ENCODE measurements around the gene UNC5C. TPM values are rescaled to one million over a fixed set of nuclear protein-coding genes. Genes with fewer than 3 reads are reported as not detected.

The UNC5C gene
- total RNA-seq, 1 experiment from 2014 or later = 0.50 TPM

DNA sequence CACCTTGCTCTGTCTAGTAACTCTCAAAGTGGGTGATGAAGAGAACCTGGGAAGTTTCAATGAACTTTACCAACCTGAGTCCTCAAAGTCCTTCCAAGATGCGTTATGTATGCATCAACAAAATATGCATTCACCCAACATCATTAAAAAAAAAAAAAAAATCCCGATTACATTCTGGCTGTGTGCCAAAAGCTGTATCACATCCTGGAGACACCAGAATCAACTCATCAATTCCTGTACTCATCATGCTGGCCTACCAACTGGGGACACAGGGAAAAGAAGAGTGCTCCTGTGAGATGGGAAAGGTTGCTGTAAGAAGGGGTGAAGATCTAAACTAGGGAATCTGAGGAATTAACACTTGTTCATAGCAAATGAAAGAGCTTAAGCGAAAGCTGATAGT is 16.5 kb downstream of the UNC5C start:
- DNase-seq (ENCODE audit: low read depth, low spot score) = no peak
- in situ Hi-C loops (cut with HindIII; ENCODE audit: low pct_unique_long_range_greater_than_20kb, low sequenced_read_pairs) = no loop called here

- DNase-seq (ENCODE audit: low read depth, low spot score) = no peak
- in situ Hi-C loops (cut with HindIII; ENCODE audit: low pct_unique_long_range_greater_than_20kb, low sequenced_read_pairs) = no loop called here
Measured at GRCh38 chr4:95531141-95531540, 17.6 kb downstream of the UNC5C start.

- in situ Hi-C loops (cut with HindIII; ENCODE audit: low pct_unique_long_range_greater_than_20kb, low sequenced_read_pairs) = no loop called here
- DNase-seq (ENCODE audit: low read depth, low spot score) = no peak
Measured at GRCh38 chr4:95529946-95530345, 18.8 kb downstream of the UNC5C start.

DNA sequence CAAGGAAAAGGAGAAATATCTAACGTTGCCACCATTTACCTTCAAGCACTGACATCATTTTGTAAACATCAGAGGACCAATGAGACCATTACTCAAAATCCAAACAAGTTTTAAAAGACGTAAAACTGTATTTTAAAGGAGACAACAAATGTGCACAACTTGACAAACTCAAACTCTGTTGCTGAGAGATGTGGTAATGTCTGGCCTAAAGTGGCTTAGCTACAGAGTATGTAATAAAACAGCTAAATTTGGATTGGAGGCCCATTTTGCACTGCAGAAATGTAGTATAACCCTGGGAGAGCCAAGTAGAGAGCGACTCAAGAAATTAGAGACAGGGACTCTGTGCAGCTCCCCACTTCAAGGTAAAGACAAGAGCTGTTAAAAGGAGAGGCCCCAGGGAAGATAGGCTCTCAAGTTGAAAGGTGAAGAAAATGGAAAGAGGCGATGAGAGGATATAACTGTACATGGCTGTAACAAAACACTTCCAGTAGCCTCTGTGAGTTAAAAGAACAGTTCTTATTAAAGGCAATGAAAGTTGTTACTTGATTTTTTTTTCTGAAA is 20.3 kb downstream of the UNC5C start:
- peak; percentile 51 for DNase-seq (ENCODE audit: low read depth, low spot score)
- in situ Hi-C loops (cut with HindIII; ENCODE audit: low pct_unique_long_range_greater_than_20kb, low sequenced_read_pairs) = no loop called here

DNA sequence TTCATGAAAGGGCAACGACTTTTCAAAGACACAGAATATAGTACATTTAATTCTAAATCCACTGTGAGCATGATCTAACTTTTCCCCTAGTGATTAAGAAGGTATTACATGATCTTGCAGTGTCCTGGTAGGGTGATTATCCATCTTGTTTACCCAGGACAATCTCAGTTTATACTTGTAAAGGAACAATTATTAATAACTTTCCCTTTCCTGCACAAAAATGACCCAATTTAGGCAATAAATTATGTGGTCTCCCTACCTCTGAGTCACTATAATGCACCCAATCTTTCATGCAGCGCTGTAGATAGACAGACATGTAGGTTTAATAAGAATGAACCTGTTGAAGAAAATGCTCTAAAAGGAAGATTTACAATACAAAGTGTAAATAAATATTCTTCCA is 22.7 kb downstream of the UNC5C start:
- no peak for DNase-seq (ENCODE audit: low read depth, low spot score)
- in situ Hi-C loops (cut with HindIII; ENCODE audit: low pct_unique_long_range_greater_than_20kb, low sequenced_read_pairs) = no loop called here

DNA sequence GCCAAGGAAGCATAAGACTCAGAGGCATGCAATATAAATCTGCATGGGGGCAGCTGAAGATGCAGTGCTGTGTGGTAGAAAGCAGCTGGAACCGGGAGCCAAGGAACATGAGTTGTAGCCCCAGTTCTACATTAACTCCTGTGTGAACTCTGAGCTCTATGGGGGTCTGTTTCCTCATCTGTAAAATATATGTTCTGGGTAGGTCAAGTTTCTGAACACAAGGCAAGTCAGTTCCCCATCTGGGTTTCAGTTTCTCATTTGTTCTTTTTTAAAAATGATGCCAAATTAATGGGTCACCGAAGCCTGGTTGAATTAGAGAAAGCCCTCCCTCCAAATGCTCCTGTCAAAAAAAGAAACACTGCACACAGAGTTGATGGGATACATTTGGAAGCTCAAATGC is 24.0 kb downstream of the UNC5C start:
- in situ Hi-C loops (cut with HindIII; ENCODE audit: low pct_unique_long_range_greater_than_20kb, low sequenced_read_pairs) = no loop called here
- DNase-seq (ENCODE audit: low read depth, low spot score) = no peak

- in situ Hi-C loops (cut with HindIII; ENCODE audit: low pct_unique_long_range_greater_than_20kb, low sequenced_read_pairs) = no loop called here
- DNase-seq (ENCODE audit: low read depth, low spot score) = no peak
Measured at GRCh38 chr4:95524184-95524583, 24.6 kb downstream of the UNC5C start.

GRCh38 chr4:95522682-95523530 is 25.9 kb downstream of the UNC5C start:
- in situ Hi-C loops (cut with HindIII; ENCODE audit: low pct_unique_long_range_greater_than_20kb, low sequenced_read_pairs) = no loop called here
- DNase-seq (ENCODE audit: low read depth, low spot score) = no peak

DNA sequence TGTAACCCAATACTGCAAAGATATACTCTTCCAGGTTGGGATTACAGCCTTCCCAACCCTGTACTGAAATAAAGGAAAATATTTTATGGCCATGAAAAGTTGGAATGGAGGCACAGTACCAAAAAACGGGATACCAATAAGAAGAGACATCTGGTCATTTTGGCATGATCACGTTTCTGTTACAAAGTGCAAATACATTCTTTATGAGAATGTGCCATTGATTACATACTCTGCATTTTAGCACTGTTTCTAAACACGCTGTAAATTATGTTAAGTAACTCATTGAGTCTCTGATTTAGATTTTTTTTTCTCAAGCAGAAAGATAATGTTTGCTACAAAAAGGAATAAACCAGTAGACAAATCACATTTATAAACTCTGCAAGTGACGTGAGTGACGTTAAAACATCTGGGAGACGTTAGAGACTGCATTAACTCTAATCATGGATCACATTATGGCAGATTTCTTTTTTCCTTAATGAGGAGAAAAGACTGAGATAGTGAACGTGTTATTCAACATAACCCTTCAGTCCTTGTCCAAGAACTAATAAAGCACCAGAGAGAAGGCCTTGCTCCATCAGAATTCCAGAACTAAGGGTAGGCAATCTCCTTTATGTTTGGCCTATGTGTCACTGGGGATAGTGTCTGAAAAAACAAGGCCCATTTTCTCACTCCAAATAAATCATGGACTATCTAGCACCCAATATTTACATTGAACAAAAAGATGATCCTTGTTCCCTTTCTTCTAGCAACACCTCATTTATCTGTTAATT is 31.0 kb downstream of the UNC5C start:
- no peak for DNase-seq (ENCODE audit: low read depth, low spot score)
- in situ Hi-C loops (cut with HindIII; ENCODE audit: low pct_unique_long_range_greater_than_20kb, low sequenced_read_pairs) = no loop called here

DNA sequence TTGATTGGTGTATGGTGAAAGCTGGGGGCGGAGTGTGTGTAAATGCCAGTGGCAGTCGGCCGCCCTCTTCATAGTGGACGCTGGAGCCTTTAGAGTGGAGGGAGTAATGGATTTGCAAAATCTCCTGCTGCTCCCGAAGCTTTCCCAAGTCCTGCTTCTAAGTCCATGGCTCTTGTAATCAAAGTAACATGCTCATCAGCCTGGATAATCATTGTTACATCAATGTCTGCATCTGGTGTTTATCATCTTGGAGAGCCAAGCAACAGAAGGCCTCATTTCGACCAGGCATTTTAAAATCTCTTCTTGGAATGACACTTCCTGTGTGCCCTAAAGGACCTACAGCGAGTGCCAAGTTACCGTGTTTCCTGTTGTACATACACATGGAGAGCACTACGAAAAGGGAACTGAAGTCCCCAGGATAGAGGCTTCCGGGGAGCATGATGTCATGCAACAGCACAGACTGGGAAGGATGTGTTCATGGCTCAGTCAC is 32.2 kb downstream of the UNC5C start:
- no peak for DNase-seq (ENCODE audit: low read depth, low spot score)
- in situ Hi-C loops (cut with HindIII; ENCODE audit: low pct_unique_long_range_greater_than_20kb, low sequenced_read_pairs) = no loop called here

DNA sequence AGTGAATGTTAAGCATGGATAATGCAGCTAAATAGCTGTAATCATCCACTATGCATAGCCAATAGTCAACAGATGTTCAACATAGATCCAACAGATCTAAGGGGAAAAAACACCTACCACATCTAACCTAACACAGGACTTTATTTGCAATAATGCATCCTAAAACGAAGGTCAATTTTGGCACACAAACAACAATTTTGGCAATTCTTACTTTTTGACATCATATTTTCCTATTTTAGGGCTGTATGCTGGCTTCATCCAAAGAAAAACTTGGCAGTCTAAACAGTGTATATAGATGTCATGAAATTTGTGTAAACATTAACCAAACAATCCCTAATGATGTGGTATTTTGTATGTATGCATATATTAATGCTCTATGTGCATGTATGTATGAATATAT is 33.2 kb downstream of the UNC5C start:
- in situ Hi-C loops (cut with HindIII; ENCODE audit: low pct_unique_long_range_greater_than_20kb, low sequenced_read_pairs) = no loop called here
- no peak for DNase-seq (ENCODE audit: low read depth, low spot score)

DNA sequence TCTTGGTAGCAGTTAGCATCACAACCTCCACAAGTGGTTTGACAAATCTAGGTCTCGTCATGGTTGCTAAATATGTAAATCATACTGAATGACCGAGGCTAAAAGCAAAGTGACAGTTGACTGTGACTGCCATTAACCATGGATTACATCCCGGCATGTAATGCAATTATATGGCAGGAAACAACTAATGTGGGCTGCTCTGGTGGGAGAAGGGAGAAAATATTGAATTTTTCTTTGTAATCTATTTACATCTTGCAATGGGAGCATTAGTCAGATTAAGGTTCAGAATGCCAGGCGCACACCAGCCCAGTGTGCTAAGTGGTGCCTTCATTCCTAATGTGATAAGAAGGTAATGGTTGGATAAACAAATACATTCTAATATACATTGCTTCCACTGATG is 35.8 kb downstream of the UNC5C start:
- no peak for DNase-seq (ENCODE audit: low read depth, low spot score)
- in situ Hi-C loops (cut with HindIII; ENCODE audit: low pct_unique_long_range_greater_than_20kb, low sequenced_read_pairs) = no loop called here

GRCh38 chr4:95511477-95511876 is 37.3 kb downstream of the UNC5C start:
- in situ Hi-C loops (cut with HindIII; ENCODE audit: low pct_unique_long_range_greater_than_20kb, low sequenced_read_pairs) = no loop called here

DNA sequence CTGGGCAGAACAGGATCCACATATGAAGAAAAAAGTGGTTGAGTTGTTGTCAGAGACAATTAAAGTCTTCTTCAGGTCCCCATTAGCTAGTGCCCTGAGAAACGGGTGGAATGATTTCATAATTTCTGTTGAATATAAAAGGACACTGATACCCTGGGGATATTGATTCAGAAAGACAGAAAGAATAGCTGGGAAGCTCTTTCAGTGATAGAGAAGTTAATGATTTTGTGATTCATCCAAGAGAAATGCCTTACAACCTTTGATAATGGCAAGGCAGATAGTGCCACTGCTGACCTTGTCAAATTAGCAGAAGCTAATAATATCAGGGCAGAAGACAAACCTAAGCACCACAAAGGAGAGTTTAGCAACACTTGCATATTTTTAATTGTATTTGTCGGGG is 37.9 kb downstream of the UNC5C start:
- DNase-seq (ENCODE audit: low read depth, low spot score) = peak; percentile 61
- in situ Hi-C loops (cut with HindIII; ENCODE audit: low pct_unique_long_range_greater_than_20kb, low sequenced_read_pairs) = no loop called here

More at GRCh38 chr4:95511477-95511876, 37.3 kb downstream of the UNC5C start:
- no peak for DNase-seq (ENCODE audit: low read depth, low spot score)

DNA sequence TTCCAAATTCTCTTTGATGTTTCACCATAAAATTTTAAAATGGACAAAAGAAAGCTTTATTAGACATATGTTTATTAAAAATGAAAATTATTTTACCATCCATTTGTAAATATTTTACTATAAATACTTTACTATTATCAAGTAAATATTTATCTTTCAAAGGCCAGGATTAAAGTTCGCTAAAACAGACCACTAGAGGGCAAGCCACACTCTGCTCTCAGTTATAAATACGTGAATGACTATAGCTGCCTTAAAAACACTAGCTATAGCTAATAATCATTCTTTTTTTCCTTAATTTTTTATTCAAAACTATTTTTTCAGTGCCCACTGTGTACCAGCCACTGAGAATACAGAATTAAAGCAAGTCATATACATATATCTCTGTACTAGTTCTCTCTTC is 38.6 kb downstream of the UNC5C start:
- in situ Hi-C loops (cut with HindIII; ENCODE audit: low pct_unique_long_range_greater_than_20kb, low sequenced_read_pairs) = no loop called here
- DNase-seq (ENCODE audit: low read depth, low spot score) = peak; percentile 52

DNA sequence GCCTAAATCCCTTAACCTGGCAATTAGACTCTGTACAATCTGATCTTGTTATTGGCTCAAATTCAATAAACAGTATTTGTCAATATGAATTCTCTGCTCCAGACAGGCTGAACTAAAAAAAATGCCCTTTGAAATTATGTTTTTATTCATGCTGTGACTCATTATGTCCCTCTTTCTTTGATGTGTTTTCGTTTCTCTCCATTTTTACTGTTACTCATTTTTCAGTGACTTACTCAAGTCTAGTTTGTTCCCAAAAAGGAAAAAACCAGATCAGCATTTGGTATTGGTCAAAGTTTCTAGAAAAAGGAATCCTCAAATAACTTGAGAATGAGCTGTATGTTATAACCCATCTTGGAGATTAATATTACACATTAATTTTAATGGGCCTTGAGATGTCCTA is 40.4 kb downstream of the UNC5C start:
- in situ Hi-C loops (cut with HindIII; ENCODE audit: low pct_unique_long_range_greater_than_20kb, low sequenced_read_pairs) = no loop called here
- no peak for DNase-seq (ENCODE audit: low read depth, low spot score)

DNA sequence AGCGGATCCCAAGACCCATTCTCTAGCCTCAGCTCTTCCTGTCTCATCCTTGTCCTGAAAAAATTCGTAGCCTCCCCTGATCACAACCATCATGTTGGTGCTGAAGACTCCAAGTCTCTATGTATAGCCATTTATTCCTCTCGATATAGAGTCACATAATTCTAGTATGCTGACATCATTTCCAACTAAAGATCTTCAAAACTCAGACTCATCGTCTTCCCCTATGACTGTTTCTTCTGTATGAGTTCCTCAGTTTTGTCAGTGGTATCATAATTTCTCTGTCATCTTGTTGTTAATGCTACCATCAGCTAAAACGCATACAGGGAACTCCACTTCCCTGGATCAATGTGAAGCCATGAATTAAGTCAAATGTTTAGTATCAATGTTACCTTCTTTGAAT is 41.2 kb downstream of the UNC5C start:
- DNase-seq (ENCODE audit: low read depth, low spot score) = no peak
- in situ Hi-C loops (cut with HindIII; ENCODE audit: low pct_unique_long_range_greater_than_20kb, low sequenced_read_pairs) = no loop called here

GRCh38 chr4:95507147-95507546 is 41.6 kb downstream of the UNC5C start:
- DNase-seq (ENCODE audit: low read depth, low spot score) = no peak
- in situ Hi-C loops (cut with HindIII; ENCODE audit: low pct_unique_long_range_greater_than_20kb, low sequenced_read_pairs) = no loop called here

Measured in SK-MEL-5 (cell line).